Colonic mucosa (tissue), 4 donors: Measurements from ENCODE around the gene HSDL2. TPM values are rescaled to one million over a fixed set of nuclear protein-coding genes. Genes with fewer than 3 reads are reported as not detected.
"Not testable (repeated sequence)": the region's sequence is repeated elsewhere in the genome, so short reads cannot be mapped to it uniquely, and the experiment has no call there.

Experiments
- DNase-seq: peaks from one replicate; pipeline ENCODE4 v3.0.0-alpha.2; 2020
- H3K27ac ChIP-seq: fragments of 200-600 bp; one replicate; pipeline ENCODE4 v1.8.0; 2021
- H3K27me3 ChIP-seq: fragments of 200-600 bp; one replicate; pipeline ENCODE4 v1.8.0; 2021
- H3K36me3 ChIP-seq: fragments of 200-600 bp; one replicate; pipeline ENCODE4 v1.8.0; 2021
- H3K4me1 ChIP-seq: fragments of 200-600 bp; one replicate; pipeline ENCODE4 v1.8.0; 2021; ENCODE audit warnings: mild to moderate bottlenecking
- H3K4me3 ChIP-seq: fragments of 200-600 bp; one replicate; pipeline ENCODE4 v1.8.0; 2021
- H3K9ac ChIP-seq, 2 donors: one replicate each; pipeline ENCODE4 v1.7.0; 2013; ENCODE audit warnings: control low read depth in 2 of 2, low read depth in 2 of 2, low read length in 2 of 2
- H3K9me3 ChIP-seq: fragments of 200-600 bp; one replicate; pipeline ENCODE4 v1.8.0; 2021
- intact Hi-C: fragments of 100-400 bp; cut with DNase I; formaldehyde crosslinking; loops from one replicate; pipeline ENCODE4 v1.14.1; 2022
- total RNA-seq, 2 donors: library from RNA; stranded (reverse); fragmentation: NEBNext Ultra II Directional in 1 of 2; extraction: Animal tissue kit (Norgen Biotek cat#: 25700) in 1 of 2; gene quantifications; one replicate each; pipeline ENCODE4 v1.2.1, GENCODE V29; 2021
- TF ChIP-seq, protein P1 (sequence below): fragments of 200-600 bp; IDR thresholded peaks from one replicate; pipeline ENCODE4 v1.8.0; 2022; ENCODE audit warnings: antibody characterized with exemption, mild to moderate bottlenecking
- donor health status: healthy.
- donor health status: DM: no; HTN: no; CAD: no.
- donor health status: DM: no; HTN: no; CAD: no.

HSDL2 gene
- total RNA-seq, 2 donors from 2014 or later = 45.4 to 48.9 TPM

DNA sequence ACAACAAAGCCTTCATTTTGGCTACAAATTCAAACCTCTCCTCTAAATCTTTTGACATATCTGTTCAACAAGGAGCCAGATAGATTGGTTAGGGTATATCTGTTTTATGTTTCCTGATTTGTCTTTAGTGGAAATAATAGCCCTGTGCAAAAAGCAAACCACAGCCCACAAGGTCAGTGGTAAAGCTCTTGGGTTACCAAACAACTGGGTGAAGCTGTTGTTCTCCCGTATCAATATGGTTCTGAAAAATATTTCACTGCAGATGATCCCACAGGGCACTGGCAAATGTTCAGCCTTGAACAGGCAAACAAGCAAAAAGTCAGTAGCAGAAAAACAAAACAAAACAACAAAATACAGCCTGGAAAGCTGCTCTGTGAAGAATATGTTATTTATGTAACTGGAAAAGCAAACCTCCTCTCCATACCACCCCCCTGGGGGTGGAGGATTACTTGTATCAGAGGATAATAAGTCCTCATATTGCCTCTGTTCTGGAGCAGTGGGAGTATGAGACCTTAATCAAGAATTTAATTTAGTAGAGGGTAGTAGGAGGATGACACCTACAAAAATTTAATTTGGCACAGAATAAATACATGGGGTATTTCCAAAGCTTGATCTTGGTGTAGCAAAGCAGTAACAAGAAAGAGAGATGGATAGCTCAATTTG lies 25.7 kb upstream of the HSDL2 start:
- Histone ChIP-seq H3K27ac (no peak overlapping the region), H3K36me3 (no peaks in the 10 kb centered on the region), H3K9ac (no peak overlapping the region), H3K4me1 (peaks cover under 1% of the 10 kb centered on the region), H3K27me3 (no peaks in the 10 kb centered on the region), H3K4me3 (no peak overlapping the region), H3K9me3 (no peaks in the 10 kb centered on the region)
- intact Hi-C loops = no loop called here
- no peak for DNase-seq
- TF ChIP-seq, protein P1, sequence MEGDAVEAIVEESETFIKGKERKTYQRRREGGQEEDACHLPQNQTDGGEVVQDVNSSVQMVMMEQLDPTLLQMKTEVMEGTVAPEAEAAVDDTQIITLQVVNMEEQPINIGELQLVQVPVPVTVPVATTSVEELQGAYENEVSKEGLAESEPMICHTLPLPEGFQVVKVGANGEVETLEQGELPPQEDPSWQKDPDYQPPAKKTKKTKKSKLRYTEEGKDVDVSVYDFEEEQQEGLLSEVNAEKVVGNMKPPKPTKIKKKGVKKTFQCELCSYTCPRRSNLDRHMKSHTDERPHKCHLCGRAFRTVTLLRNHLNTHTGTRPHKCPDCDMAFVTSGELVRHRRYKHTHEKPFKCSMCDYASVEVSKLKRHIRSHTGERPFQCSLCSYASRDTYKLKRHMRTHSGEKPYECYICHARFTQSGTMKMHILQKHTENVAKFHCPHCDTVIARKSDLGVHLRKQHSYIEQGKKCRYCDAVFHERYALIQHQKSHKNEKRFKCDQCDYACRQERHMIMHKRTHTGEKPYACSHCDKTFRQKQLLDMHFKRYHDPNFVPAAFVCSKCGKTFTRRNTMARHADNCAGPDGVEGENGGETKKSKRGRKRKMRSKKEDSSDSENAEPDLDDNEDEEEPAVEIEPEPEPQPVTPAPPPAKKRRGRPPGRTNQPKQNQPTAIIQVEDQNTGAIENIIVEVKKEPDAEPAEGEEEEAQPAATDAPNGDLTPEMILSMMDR = no peak

DNA sequence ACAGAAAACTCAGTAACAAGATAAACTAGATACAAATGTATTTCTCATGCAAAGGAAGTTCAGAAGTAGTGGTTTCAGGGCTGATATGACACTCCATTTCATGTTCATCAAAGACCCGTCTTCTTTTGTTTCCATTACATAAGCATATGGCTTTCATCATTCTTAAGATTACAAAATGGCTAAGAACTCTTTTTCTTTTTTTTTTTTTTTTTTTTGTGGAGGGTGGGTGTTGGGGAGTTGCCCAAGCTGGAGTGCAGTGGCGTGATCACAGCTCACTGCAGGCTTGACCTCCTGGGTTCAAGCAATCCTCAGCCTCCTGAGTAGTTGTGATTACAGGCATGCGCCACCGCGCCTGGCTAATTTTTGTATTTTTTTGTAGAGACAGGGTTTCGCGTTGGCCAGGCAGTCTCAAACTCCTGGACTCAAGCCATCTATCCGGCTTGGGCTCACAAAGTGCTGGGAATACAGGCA lies 24.4 kb upstream of the HSDL2 start:
- no peak for DNase-seq
- no peak overlapping the region for H3K4me3 ChIP-seq
- no peak overlapping the region for H3K27ac ChIP-seq
- intact Hi-C loops = no loop called here
- TF ChIP-seq, protein P1 = no peak
- no peaks in the 10 kb centered on the region for H3K36me3 ChIP-seq
- H3K27me3 ChIP-seq = no peaks in the 10 kb centered on the region
- H3K9ac ChIP-seq = no peak overlapping the region
- H3K9me3 ChIP-seq = no peaks in the 10 kb centered on the region
- no peaks in the 10 kb centered on the region for H3K4me1 ChIP-seq

DNA sequence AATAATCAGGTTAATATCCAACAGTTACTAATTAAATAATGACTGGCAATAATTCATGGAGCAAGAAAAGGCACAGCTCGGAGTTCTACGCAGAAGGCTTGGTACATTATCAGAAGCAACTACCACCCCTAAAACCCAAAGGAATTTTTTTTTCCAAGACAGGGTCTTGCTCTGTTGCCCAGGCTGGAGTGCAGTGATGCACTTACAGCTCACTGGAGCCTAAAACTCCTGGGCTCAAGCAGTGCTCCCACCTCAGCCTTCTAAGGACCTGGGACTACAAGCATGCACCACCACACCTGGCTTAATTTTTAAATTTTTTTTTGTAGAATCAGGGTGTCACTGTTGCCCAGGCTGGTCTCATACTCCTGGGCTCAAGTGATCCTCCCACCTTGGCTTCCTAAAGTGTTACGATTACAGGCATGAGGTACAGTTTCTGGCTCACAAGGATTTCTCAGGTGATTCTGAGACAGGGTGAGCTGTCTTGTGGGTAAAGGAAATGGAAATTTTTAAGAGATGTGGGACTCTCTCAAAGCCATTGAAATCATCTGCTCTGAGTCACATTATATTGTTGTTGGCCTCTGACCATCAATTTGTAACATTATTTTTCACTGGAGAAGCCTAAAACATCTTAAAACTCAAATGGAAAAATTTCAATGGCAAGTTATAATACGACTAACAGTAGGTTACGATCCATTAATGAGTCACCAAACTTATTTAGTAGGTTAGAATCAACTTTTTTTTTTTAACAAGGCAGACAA lies 19.7 kb upstream of the HSDL2 start:
- Histone ChIP-seq H3K4me3 (no peak overlapping the region), H3K9me3 (no peaks in the 10 kb centered on the region), H3K4me1 (no peaks in the 10 kb centered on the region), H3K36me3 (no peaks in the 10 kb centered on the region), H3K27ac (no peak overlapping the region), H3K27me3 (no peaks in the 10 kb centered on the region), H3K9ac (no peak overlapping the region)
- intact Hi-C loops = loop anchor here (2.0 to 10.0 kb wide), 3 partner anchors 248 to 605 kb away; no protein-coding TSS in a partner anchor
- DNase-seq = no peak
- TF ChIP-seq, protein P1 = no peak

DNA sequence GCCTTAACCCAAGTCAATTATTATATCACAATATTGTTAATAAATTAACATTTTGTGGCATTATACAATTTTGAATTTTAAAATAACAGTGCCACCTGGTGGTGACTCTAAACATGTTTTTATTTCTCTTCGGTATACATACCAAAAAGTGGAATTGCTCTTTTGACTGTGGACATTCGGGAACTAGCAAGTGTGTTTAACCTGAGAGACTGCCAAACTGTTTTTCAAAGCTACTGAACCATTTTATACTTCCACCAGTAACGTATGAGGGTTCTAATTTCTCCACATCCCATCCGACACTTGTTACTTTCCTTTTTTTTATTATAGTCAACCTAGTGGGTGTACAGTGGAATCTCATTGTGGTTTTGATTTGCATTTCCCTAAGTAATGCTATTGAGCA lies 18.3 kb upstream of the HSDL2 start:
- no peak overlapping the region for H3K9ac ChIP-seq
- intact Hi-C loops = loop anchor here (2.0 to 10.0 kb wide), 3 partner anchors 249 to 607 kb away; no protein-coding TSS in a partner anchor
- no peaks in the 10 kb centered on the region for H3K4me1 ChIP-seq
- H3K9me3 ChIP-seq = no peaks in the 10 kb centered on the region
- no peak overlapping the region for H3K27ac ChIP-seq
- no peaks in the 10 kb centered on the region for H3K27me3 ChIP-seq
- H3K36me3 ChIP-seq = no peaks in the 10 kb centered on the region
- H3K4me3 ChIP-seq = no peak overlapping the region
- TF ChIP-seq, protein P1 = peak; percentile 61
- no peak for DNase-seq

DNA sequence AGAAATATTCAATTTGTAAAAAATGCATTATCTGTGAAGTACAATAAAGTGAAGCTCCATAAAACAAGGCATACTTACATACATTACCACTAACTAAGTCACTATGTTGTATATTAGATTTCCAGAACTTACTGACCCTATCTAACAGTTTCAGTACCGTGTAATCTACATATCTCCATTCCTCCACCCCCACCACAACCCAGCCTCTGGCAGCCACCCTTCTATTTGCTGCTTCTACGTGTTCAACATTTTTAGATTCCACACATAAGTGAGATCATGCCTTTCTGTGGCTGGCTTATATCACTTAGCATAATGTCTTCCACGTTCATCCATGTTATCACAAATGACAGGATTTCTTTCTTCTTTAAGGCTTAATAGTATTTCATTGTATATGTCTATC lies 15.1 kb upstream of the HSDL2 start:
- TF ChIP-seq, protein P1 = no peak

DNA sequence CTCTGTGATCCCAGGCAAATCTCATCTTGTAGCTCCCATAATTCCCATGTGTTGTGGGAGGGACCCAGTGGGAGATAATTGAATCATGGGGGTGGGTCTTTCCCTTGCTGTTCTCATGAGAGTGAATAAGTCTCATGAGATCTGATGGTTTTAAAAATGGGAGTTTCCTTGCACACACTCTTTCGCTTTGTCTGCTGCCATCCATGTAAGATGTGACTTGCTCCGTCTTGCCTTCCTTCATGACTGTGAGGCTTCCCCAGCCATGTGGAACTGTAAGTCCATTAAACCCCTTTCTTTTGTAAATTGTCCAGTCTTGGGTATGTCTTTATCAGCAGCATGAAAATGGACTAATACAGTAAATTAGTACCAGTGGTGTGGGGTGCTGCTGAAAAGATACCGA lies 14.7 kb upstream of the HSDL2 start:
- not testable (repeated sequence) for DNase-seq, H3K27ac ChIP-seq, H3K4me3 ChIP-seq, H3K9ac ChIP-seq, H3K4me1 ChIP-seq, H3K36me3 ChIP-seq, H3K27me3 ChIP-seq, H3K9me3 ChIP-seq
- intact Hi-C loops = loop anchor here (10.0 kb wide), 1 partner anchor 610 kb away; no protein-coding TSS in a partner anchor

More for the DNA sequence above, 15.1 kb upstream of the HSDL2 start:
- DNase-seq = no peak
- H3K9ac ChIP-seq = no peak overlapping the region
- no peak overlapping the region for H3K27ac ChIP-seq
- no peaks in the 10 kb centered on the region for H3K9me3 ChIP-seq
- no peaks in the 10 kb centered on the region for H3K36me3 ChIP-seq
- intact Hi-C loops = loop anchor here (5.0 to 10.0 kb wide), 2 partner anchors 252 to 610 kb away; no protein-coding TSS in a partner anchor
- no peak overlapping the region for H3K4me3 ChIP-seq
- H3K4me1 ChIP-seq = no peaks in the 10 kb centered on the region
- no peaks in the 10 kb centered on the region for H3K27me3 ChIP-seq
